OCI-LY7 (cell line): Measurements from ENCODE around the gene TPRKB.
"Not testable (repeated sequence)": the region's sequence is repeated elsewhere in the genome, so short reads cannot be mapped to it uniquely, and the experiment has no call there.

ENCODE experiments used
- CTCF ChIP-seq: fragments of 200-600 bp; sonication (generic); conservative IDR thresholded peaks from 2 replicates; pipeline ENCODE4 v1.5.1; 2014; ENCODE audit warnings: mild to moderate bottlenecking, antibody characterized with exemption, low read length, moderate library complexity, mixed read lengths
- EZH2phosphoT487 ChIP-seq: fragments of 200-600 bp; sonication (generic); IDR thresholded peaks from 2 replicates; pipeline ENCODE4 v1.6.1; 2018; ENCODE audit warnings: low read depth, borderline replicate concordance, mild to moderate bottlenecking, mixed run types, antibody characterized with exemption, low read length, moderate library complexity, mixed read lengths

- not testable (repeated sequence) for TF ChIP-seq CTCF, EZH2phosphoT487
These were observed 10.5 kb downstream of the TPRKB start for GRCh38 chr2:73726657-73727056.
